Memory B cell (primary cell): ENCODE measurements around the gene CFAP251.
A peak's percentile ranks its signal among the peaks of the same experiment; 100 is the strongest.

Experiments
- ATAC-seq: fragments of 150-1000 bp; cut with Tn5 transposase; 2 replicates; pipeline ENCODE4 v1.10.0; 2021; ENCODE audit warnings: low read depth, mild to moderate bottlenecking, moderate library complexity
- DNase-seq, 2 donors: peaks; one replicate each; pipeline ENCODE4 v3.0.0; 2022; ENCODE audit warnings: low spot score in 2 of 2
- H3K27ac Mint-ChIP-seq: one replicate; pipeline ENCODE4 v1.8.0; 2022; ENCODE audit warnings: mild to moderate bottlenecking, moderate library complexity, mixed read lengths
- H3K27me3 Mint-ChIP-seq: one replicate; pipeline ENCODE4 v1.8.0; 2022; ENCODE audit warnings: mixed read lengths
- H3K36me3 Mint-ChIP-seq: one replicate; pipeline ENCODE4 v1.8.0; 2022; ENCODE audit warnings: mild to moderate bottlenecking, mixed read lengths
- H3K4me1 Mint-ChIP-seq: one replicate; pipeline ENCODE4 v1.8.0; 2022; ENCODE audit warnings: mixed read lengths
- H3K4me3 Mint-ChIP-seq: one replicate; pipeline ENCODE4 v1.8.0; 2022; ENCODE audit warnings: mild to moderate bottlenecking, moderate library complexity, mixed read lengths
- H3K9me3 Mint-ChIP-seq: one replicate; pipeline ENCODE4 v1.8.0; 2022; ENCODE audit warnings: mixed read lengths

CFAP251 gene

GRCh38 chr12:121963341-121964018 lies 45.1 kb downstream of the CFAP251 start:
- Mint-ChIP-seq H3K27ac (no peak overlapping the region), H3K36me3 (no peaks in the 10 kb centered on the region), H3K4me1 (peaks cover under 1% of the 10 kb centered on the region), H3K4me3 (no peak overlapping the region), H3K27me3 (peaks cover 6% of the 10 kb centered on the region), H3K9me3 (no peaks in the 10 kb centered on the region)
- no peak for DNase-seq
- ATAC-seq: no peak

DNA sequence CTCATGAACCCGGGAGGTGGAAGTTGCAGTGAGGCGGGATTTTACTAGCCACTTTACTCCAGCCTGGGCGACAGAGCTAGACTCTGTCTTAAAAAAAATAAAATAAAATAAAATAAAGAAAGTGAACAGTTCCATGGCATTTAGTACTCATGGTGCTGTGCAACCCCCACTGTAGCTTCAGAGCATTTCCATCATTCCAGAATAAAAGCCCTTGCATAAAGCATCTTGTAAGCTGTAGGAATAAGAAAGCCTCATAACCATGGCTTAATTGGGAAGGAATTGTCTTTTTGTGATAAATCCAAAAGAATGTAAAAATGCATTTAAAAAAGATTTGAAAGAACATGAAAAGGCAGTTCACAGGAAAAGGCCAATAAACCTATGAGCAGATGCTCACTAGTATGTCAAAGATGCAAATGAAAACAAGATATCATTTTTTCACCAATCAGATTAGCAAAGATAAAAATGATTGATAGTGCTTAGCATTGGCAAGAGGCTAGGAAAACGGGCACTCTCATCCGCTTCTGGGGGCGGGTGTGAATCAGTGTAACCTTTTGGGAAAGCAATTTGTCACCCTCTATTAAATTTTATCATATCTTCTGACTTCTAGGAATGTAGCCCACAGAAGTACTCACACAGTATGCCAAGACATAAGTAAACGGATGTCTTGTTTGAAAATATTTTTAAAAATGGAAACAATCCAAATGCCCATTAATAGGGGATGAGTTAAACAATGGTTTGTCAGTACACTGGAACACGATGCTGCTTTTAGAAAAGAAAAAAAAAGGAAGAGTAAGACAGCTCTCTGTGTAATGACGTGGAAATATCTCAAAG lies 46.6 kb downstream of the CFAP251 start:
- H3K9me3 Mint-ChIP-seq: no peaks in the 10 kb centered on the region

GRCh38 chr12:121966959-121967358 lies 48.6 kb downstream of the CFAP251 start:
- Mint-ChIP-seq H3K36me3 (peaks cover 1% of the 10 kb centered on the region), H3K9me3 (peaks cover under 1% of the 10 kb centered on the region), H3K4me3 (no peak overlapping the region), H3K4me1 (peaks cover 8% of the 10 kb centered on the region), H3K27me3 (peaks cover 6% of the 10 kb centered on the region), H3K27ac (no peak overlapping the region)
- DNase-seq (no peak), ATAC-seq (no peak)

More for the DNA sequence above, 46.6 kb downstream of the CFAP251 start:
- no peak overlapping the region for H3K27ac Mint-ChIP-seq
- no peak overlapping the region for H3K4me3 Mint-ChIP-seq
- H3K36me3 Mint-ChIP-seq: no peaks in the 10 kb centered on the region
- peaks cover 6% of the 10 kb centered on the region for H3K27me3 Mint-ChIP-seq
- H3K4me1 Mint-ChIP-seq: peaks cover 8% of the 10 kb centered on the region
- ATAC-seq (no peak), DNase-seq (no peak)

GRCh38 chr12:121968876-121969275 lies 50.5 kb downstream of the CFAP251 start:
- Mint-ChIP-seq H3K9me3 (peaks cover 3% of the 10 kb centered on the region), H3K4me3 (peak overlapping the region; percentile 24), H3K27me3 (no peaks in the 10 kb centered on the region), H3K27ac (no peak overlapping the region), H3K36me3 (peaks cover 4% of the 10 kb centered on the region), H3K4me1 (peaks cover 8% of the 10 kb centered on the region)
- DNase-seq (no peak), ATAC-seq (peak; percentile 37)

DNA sequence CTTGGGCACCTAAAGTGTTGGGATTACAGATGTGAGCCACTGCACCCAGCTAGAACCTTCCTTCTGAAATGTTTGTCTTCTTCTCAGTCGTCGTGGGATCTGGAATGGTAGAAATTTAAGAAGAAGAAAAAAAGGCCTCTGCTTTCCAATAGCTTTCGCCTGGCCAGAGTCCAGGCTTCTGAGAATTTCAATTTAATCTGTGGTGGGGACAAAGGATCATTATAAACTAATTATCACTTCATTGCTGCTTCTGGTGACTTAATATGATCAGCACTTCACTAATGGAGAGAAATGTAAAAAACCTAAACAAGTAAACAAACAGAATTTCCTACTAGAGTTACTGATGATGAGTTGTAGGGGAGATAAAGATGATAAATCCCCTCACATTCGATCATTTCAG lies 51.3 kb downstream of the CFAP251 start:
- no peak for DNase-seq
- peaks cover 4% of the 10 kb centered on the region for H3K36me3 Mint-ChIP-seq
- no peak for ATAC-seq
- no peak overlapping the region for H3K4me3 Mint-ChIP-seq
- peaks cover 8% of the 10 kb centered on the region for H3K4me1 Mint-ChIP-seq
- no peaks in the 10 kb centered on the region for H3K27me3 Mint-ChIP-seq
- H3K9me3 Mint-ChIP-seq: peaks cover 3% of the 10 kb centered on the region
- H3K27ac Mint-ChIP-seq: no peak overlapping the region

GRCh38 chr12:121970581-121971300 lies 52.3 kb downstream of the CFAP251 start:
- Mint-ChIP-seq H3K36me3 (peaks cover 4% of the 10 kb centered on the region), H3K4me1 (peaks cover 8% of the 10 kb centered on the region), H3K9me3 (peaks cover 3% of the 10 kb centered on the region), H3K27me3 (no peaks in the 10 kb centered on the region), H3K27ac (no peak overlapping the region), H3K4me3 (no peak overlapping the region)
- ATAC-seq: no peak
- DNase-seq: no peak

DNA sequence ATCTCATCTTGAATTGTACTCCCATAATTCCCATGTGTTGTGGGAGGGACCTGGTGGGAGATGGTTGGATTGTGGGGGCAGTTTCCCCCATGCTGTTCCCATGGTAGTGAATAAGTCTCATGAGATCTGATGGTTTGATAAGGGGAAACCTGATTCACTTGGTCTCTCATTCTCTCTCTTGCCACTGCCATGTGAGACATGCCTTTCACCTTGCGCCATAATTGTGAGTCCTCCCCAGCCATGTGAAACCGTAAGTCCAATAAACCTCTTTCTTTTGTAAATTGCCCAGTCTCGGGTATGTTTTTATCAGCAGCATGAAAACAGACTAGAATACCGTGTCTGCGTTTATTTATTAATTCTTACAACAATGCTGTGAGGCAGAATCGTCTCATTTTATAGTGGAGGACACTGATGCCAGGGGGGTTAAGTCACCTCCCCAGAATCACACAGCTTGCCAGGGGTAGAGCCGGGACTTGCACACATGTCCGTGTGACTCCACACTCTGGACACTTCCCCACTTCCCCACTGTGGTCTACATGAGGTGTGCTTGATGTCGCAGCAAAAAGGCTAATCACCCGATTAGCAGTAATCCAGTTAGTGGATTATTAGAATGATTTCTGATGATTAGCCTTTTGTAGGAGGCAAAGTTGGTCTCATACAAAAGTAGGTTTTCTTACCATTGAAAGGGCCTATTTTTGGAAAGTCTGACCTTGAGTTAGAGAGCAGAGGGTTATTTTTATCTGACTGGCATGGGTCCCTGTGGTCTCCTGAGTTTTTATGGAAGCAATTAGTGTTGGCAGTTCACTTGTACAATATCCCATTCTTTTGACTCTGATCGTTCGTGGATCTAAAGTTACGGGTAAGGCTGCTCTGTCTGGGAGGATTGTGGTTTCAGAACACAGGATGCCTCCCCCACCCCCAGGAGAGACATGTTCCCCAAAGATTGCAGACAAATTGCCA lies 55.9 kb downstream of the CFAP251 start:
- Mint-ChIP-seq H3K4me3 (no peak overlapping the region), H3K36me3 (peaks cover 4% of the 10 kb centered on the region), H3K27ac (no peak overlapping the region), H3K27me3 (no peaks in the 10 kb centered on the region), H3K4me1 (peaks cover 2% of the 10 kb centered on the region), H3K9me3 (peaks cover 3% of the 10 kb centered on the region)
- DNase-seq (no peak), ATAC-seq (no peak)

- no peak for ATAC-seq
- H3K4me1 Mint-ChIP-seq: peaks cover 4% of the 10 kb centered on the region
- H3K27ac Mint-ChIP-seq: no peak overlapping the region
- H3K4me3 Mint-ChIP-seq: no peak overlapping the region
- H3K9me3 Mint-ChIP-seq: peaks cover 3% of the 10 kb centered on the region
- no peak for DNase-seq
- no peaks in the 10 kb centered on the region for H3K27me3 Mint-ChIP-seq
- peaks cover 4% of the 10 kb centered on the region for H3K36me3 Mint-ChIP-seq
These were observed 56.6 kb downstream of the CFAP251 start for GRCh38 chr12:121975021-121975420.

DNA sequence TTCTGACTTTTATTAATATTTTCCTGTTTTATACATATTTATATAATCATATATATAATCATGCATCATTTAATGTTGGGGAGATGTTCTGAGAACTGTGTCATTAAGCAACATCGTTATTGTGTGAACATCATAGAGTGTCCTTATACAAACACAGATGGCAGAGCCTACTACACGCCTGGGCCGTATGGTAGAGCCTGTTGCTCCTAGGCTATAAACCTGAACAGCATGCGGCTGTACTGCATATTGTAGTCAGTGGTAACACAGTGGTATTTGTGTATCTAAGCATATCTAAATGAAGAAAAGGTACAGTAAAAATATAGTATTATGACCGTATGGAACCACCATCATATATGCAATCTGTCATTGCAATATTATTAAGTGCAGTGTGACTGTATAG lies 58.6 kb downstream of the CFAP251 start:
- ATAC-seq (no peak), DNase-seq (no peak)
- Mint-ChIP-seq H3K27ac (no peak overlapping the region), H3K27me3 (no peaks in the 10 kb centered on the region), H3K4me1 (peaks cover 16% of the 10 kb centered on the region), H3K36me3 (peaks cover 3% of the 10 kb centered on the region), H3K4me3 (no peak overlapping the region), H3K9me3 (peaks cover 3% of the 10 kb centered on the region)

DNA sequence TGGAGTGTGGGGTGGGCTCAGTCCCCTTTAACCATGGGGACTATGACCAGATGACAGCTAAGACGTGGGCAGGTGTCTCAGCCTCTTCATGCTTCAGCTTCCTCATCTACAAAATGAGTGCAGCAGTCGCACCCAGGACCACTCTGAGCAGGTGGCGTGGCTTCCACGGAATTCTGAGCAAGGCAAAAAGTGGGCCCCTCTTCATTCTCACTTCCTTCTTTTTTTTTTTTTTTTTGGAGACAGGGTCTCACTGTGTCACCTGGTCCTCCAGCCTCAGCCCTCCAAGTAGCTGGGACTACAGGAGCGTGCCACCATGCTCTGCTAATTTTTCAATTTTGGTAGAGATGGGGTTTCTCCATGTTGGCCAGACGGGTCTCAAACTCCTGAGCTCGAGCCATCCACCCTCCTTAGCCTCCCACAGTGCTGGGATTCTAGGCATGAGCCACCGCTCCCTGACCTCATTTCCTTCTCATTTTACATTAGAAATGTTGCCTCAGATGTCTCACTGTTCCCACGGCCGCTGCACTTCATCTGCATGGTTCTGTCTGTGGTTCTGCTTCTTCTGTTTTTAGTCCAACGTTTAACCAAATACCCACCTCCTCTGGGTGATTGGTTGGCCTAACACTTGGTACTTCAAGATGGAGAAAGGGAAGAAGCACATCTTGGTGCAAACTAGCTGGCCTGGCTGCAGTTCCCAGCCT lies 61.9 kb downstream of the CFAP251 start:
- peaks cover 23% of the 10 kb centered on the region for H3K4me1 Mint-ChIP-seq
- peak; percentile 72 for ATAC-seq
- DNase-seq: no peak
- no peaks in the 10 kb centered on the region for H3K36me3 Mint-ChIP-seq
- peak overlapping the region; percentile 71 for H3K4me3 Mint-ChIP-seq
- H3K27ac Mint-ChIP-seq: peak overlapping the region; percentile 91
- H3K27me3 Mint-ChIP-seq: no peaks in the 10 kb centered on the region
- no peaks in the 10 kb centered on the region for H3K9me3 Mint-ChIP-seq

GRCh38 chr12:121980892-121981272 lies 62.5 kb downstream of the CFAP251 start:
- Mint-ChIP-seq H3K36me3 (no peaks in the 10 kb centered on the region), H3K9me3 (no peaks in the 10 kb centered on the region), H3K4me1 (peaks cover 23% of the 10 kb centered on the region), H3K27me3 (no peaks in the 10 kb centered on the region), H3K27ac (peak overlapping the region; percentile 91), H3K4me3 (peak overlapping the region; percentile 71)
- ATAC-seq (no peak), DNase-seq (no peak)

DNA sequence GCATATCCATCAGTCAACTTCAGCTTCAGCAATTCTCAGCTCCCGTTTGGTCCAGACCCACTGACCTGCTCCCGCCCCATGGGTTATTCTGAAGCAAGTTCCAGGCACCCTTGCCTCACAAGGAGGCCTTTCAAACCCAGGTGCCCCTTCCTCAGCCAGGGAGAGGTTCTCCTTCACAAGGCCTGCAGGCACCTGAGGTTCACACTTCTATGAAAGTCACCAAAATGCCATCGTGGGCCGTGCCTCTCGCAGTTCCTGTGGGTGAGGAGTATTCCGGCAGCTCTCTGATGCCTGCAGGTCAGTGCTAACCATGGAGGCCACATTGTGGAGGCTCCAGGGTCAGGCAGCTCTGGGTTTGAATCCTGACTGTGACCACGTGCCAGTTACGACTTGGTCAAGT lies 63.1 kb downstream of the CFAP251 start:
- H3K4me3 Mint-ChIP-seq: no peak overlapping the region
- no peak for ATAC-seq
- no peaks in the 10 kb centered on the region for H3K36me3 Mint-ChIP-seq
- H3K27me3 Mint-ChIP-seq: no peaks in the 10 kb centered on the region
- no peak overlapping the region for H3K27ac Mint-ChIP-seq
- DNase-seq: no peak
- no peaks in the 10 kb centered on the region for H3K9me3 Mint-ChIP-seq
- H3K4me1 Mint-ChIP-seq: peaks cover 23% of the 10 kb centered on the region

DNA sequence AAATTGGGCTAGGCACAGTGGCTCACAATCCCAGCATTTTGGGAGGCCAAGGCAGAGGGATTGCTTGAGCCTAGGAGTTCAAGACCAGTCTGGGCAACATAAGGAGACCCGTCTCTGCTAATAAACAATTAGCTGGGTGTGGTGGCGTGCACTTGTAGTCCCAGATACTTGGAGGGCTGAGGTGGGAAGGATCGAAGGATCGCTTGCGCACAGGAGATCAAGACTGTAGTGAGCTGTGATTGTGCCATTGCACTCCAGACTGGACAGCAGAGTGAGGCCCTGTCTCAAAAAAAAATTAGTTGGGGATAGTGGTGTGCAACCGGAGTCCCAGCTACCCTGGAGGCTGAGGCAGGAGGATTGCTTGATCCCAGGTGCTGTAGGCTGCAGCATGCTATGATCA lies 64.6 kb downstream of the CFAP251 start:
- H3K27me3 Mint-ChIP-seq: no peaks in the 10 kb centered on the region
- ATAC-seq (no peak), DNase-seq (no peak)
- no peak overlapping the region for H3K27ac Mint-ChIP-seq
- H3K36me3 Mint-ChIP-seq: no peaks in the 10 kb centered on the region
- H3K4me3 Mint-ChIP-seq: no peak overlapping the region
- H3K4me1 Mint-ChIP-seq: peaks cover 23% of the 10 kb centered on the region
- H3K9me3 Mint-ChIP-seq: no peaks in the 10 kb centered on the region
